RWPE2 (cell line): Measurements from ENCODE around the gene FAM174C.

ENCODE experiments used
- ATAC-seq: fragments of 200-7000 bp; cut with Tn5 transposase; 3 replicates; pipeline ENCODE4 v1.9.1; 2021; ENCODE audit warnings: low read depth
- DNase-seq: peaks from one replicate; pipeline ENCODE4 v3.0.0-alpha.2; 2020; ENCODE audit warnings: low spot score
- H3K27ac ChIP-seq: fragments of 450-650 bp; 2 replicates; pipeline ENCODE4 v1.5.1; 2017; ENCODE audit warnings: mild to moderate bottlenecking; ENCODE audit not compliant: poor library complexity, severe bottlenecking
- H3K27me3 ChIP-seq: fragments of 250-450 bp; sonication (Bioruptor Pico); 2 replicates; pipeline ENCODE4 v1.5.1; 2021; ENCODE audit warnings: mild to moderate bottlenecking, moderate library complexity; ENCODE audit not compliant: insufficient read depth, poor library complexity, severe bottlenecking
- H3K36me3 ChIP-seq: fragments of 250-450 bp; sonication (Bioruptor Pico); 2 replicates; pipeline ENCODE4 v1.5.1; 2020; ENCODE audit warnings: low read depth, mild to moderate bottlenecking, moderate library complexity
- H3K4me1 ChIP-seq: fragments of 250-450 bp; sonication (Bioruptor Pico); 2 replicates; pipeline ENCODE4 v1.5.1; 2021; ENCODE audit warnings: mild to moderate bottlenecking, moderate library complexity; ENCODE audit not compliant: insufficient read depth, poor library complexity, severe bottlenecking
- H3K4me3 ChIP-seq: fragments of 250-450 bp; sonication (Bioruptor Pico); 2 replicates; pipeline ENCODE4 v1.5.1; 2021; ENCODE audit warnings: mild to moderate bottlenecking, moderate library complexity; ENCODE audit not compliant: severe bottlenecking
- H3K9me3 ChIP-seq: fragments of 250-450 bp; sonication (Bioruptor Pico); 2 replicates; pipeline ENCODE4 v1.5.1; 2021; ENCODE audit warnings: mild to moderate bottlenecking, moderate library complexity; ENCODE audit not compliant: severe bottlenecking
- CTCF ChIP-seq: fragments of 450-650 bp; IDR thresholded peaks from one replicate; pipeline ENCODE4 v1.5.1; 2017; ENCODE audit warnings: mild to moderate bottlenecking, moderate library complexity; ENCODE audit not compliant: poor library complexity, severe bottlenecking

The FAM174C gene

GRCh38 chr19:1258163-1258492 is 17.2 kb upstream of the FAM174C start:
- Histone ChIP-seq H3K4me3 (no peak overlapping the region), H3K4me1 (peaks cover 42% of the 10 kb centered on the region), H3K9me3 (no peaks in the 10 kb centered on the region), H3K27ac (peak overlapping the region; percentile 97), H3K27me3 (no peaks in the 10 kb centered on the region), H3K36me3 (peaks cover 52% of the 10 kb centered on the region)
- no peak for TF ChIP-seq CTCF
- no peak for ATAC-seq
- DNase-seq, result no peak

DNA sequence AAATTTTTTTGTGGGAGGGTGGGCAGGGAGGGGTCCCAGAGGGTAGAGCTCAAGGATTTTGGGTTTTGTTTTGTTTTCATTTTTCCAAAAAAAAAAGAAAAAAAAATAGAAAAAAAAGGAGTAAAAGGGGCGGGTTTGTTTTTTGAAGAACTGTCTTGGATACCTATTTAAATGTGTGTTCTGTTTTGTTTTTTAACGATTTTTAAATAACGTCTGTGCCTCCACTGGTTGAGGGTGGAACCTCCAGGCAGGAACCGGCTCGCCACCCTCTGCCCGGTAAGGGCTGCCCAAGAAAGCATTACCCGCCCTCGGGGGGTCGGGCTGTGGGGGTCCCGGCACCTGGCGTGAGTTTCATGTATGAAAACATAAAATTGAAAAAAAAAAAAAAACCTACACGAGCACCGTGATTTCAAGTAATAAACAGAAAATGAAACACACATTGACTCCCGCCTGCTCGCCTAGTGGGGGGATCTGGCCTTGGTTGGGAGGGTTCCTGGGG is 16.6 kb upstream of the FAM174C start:
- no peaks in the 10 kb centered on the region for H3K27me3 ChIP-seq
- no peak overlapping the region for H3K4me3 ChIP-seq
- no peak for TF ChIP-seq CTCF
- peak overlapping the region; percentile 97 for H3K27ac ChIP-seq
- peaks cover 46% of the 10 kb centered on the region for H3K36me3 ChIP-seq
- H3K4me1 ChIP-seq, result peaks cover 38% of the 10 kb centered on the region
- ATAC-seq (no peak), DNase-seq (no peak)
- no peaks in the 10 kb centered on the region for H3K9me3 ChIP-seq

DNA sequence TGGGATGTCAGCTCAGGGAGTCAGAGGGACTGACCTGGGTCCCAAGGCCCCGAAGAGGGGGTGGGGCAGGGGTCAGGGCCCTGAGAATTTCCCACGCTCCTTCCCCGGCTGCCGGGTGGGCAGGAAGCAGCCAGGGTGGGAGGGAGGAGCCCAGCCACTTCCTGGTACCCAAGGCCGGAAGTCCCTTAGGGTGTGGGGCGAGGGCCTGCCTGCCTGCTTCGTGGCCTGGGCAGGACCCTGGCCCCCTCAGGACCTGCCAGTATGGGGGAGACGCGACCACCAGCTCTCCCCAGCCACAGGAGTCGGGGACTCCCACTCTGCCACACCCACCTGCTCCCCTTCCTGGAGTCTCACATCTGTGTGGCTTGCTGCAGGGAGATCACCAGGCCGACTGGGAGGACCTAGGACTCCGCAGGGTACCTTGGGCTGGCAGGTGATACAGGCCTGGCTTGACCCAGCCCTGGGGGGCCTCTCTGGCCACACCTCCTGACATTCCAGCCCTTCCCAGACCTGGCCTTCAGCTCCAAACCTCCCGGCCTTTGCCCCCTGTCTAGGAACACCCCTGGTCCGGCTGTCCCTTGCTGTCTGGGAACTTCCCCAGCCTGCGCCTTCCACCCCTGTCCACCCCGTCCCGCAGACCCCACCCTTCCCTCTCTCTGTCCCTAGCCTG is 16.0 kb upstream of the FAM174C start:
- Histone ChIP-seq H3K27ac (peak overlapping the region; percentile 97), H3K9me3 (no peaks in the 10 kb centered on the region), H3K4me3 (no peak overlapping the region), H3K4me1 (peaks cover 34% of the 10 kb centered on the region), H3K27me3 (no peaks in the 10 kb centered on the region), H3K36me3 (peaks cover 40% of the 10 kb centered on the region)
- peak; percentile 37 for ATAC-seq
- DNase-seq, result no peak
- TF ChIP-seq CTCF, result no peak

GRCh38 chr19:1259876-1260748 is 15.2 kb upstream of the FAM174C start:
- Histone ChIP-seq H3K36me3 (peaks cover 32% of the 10 kb centered on the region), H3K27me3 (no peaks in the 10 kb centered on the region), H3K4me3 (no peak overlapping the region), H3K9me3 (no peaks in the 10 kb centered on the region), H3K4me1 (peaks cover 31% of the 10 kb centered on the region), H3K27ac (peak overlapping the region; percentile 97)
- no peak for DNase-seq
- ATAC-seq, result peak; percentile 13
- TF ChIP-seq CTCF, result no peak
